SU-DHL-6 (cell line): ENCODE measurements around the gene SLC6A13.

Source experiments
- EZH2phosphoT487 ChIP-seq: fragments of 200-600 bp; sonication (generic), shearing (Covaris generic); conservative IDR thresholded peaks from 2 replicates; pipeline ENCODE4 v1.6.1; 2018; ENCODE audit warnings: mild to moderate bottlenecking, antibody characterized with exemption, low read length, moderate library complexity, mixed read lengths
- TF ChIP-seq, protein P1 (sequence below): fragments of 200-600 bp; sonication (generic); IDR thresholded peaks from one replicate; pipeline ENCODE4 v1.5.1; 2017; ENCODE audit warnings: antibody characterized with exemption, mild to moderate bottlenecking, low read length, moderate library complexity; ENCODE audit not compliant: insufficient read depth, poor library complexity, severe bottlenecking

- TF ChIP-seq, protein P1, sequence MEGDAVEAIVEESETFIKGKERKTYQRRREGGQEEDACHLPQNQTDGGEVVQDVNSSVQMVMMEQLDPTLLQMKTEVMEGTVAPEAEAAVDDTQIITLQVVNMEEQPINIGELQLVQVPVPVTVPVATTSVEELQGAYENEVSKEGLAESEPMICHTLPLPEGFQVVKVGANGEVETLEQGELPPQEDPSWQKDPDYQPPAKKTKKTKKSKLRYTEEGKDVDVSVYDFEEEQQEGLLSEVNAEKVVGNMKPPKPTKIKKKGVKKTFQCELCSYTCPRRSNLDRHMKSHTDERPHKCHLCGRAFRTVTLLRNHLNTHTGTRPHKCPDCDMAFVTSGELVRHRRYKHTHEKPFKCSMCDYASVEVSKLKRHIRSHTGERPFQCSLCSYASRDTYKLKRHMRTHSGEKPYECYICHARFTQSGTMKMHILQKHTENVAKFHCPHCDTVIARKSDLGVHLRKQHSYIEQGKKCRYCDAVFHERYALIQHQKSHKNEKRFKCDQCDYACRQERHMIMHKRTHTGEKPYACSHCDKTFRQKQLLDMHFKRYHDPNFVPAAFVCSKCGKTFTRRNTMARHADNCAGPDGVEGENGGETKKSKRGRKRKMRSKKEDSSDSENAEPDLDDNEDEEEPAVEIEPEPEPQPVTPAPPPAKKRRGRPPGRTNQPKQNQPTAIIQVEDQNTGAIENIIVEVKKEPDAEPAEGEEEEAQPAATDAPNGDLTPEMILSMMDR, result no peak
- TF ChIP-seq EZH2phosphoT487, result no peak
Measured at GRCh38 chr12:172732-173161, 89.9 kb downstream of the SLC6A13 start.
